ENCODE measurements around the gene LMNTD1. TPM values are rescaled to one million over a fixed set of nuclear protein-coding genes. Genes with fewer than 3 reads are reported as not detected.
"Not testable (repeated sequence)": the region's sequence is repeated elsewhere in the genome, so short reads cannot be mapped to it uniquely, and the experiment has no call there.

Gene LMNTD1
- polyA plus RNA-seq, 3 donors: not detected

DNA sequence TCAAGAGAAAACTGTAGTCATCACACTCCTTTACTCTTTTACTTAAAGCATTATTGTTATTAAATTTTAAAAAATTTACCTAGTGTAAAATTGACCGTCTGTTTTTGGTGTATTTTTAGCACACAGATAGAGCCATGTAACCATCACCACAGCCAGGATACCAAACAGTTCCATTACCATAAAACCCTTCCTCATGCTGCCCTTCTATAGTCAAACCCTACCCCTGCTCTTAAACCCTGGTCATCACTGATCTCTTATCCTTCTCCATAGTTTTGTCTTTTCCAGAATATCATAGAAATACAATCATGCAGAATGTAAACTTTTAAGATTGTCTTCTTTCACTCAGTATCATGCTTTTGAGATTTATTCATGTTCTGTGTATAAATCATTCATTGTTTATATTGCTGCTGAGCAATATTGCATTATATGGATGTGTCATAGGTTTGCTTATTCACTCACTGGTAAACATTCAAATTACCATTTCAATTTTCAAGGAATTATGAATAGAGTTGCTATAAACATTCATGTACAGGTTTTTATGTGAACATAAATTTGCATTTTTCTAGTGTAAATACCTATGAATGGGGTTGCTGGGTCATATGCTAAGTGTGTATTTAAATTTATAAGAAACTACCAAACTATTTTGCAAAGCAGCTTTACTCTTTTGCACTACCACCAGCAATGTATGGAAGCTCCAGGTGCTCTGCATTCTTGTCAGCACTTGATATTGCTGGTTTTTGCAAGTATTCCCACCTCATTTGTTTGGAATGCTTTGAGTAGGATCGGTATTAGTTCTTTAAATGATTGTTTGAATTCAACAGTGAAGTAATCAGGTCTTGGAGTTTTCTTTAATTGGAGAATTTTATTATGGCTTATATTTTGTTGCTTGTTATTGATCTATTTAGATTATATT, 125.5 kb downstream of the LMNTD1 start:
- Mint-ChIP-seq H3K27me3 (ENCODE audit: low read depth in 3 of 3) (no peaks in the 10 kb centered on the region), H3K4me1 (no peaks in the 10 kb centered on the region), H3K4me3 (no peak overlapping the region), H3K9me3 (peaks cover 0 to 3% (median 0%) of the 10 kb centered on the region in 7 donors), H3K27ac (no peak overlapping the region), H3K36me3 (no peaks in the 10 kb centered on the region)
- TF ChIP-seq, protein P1, sequence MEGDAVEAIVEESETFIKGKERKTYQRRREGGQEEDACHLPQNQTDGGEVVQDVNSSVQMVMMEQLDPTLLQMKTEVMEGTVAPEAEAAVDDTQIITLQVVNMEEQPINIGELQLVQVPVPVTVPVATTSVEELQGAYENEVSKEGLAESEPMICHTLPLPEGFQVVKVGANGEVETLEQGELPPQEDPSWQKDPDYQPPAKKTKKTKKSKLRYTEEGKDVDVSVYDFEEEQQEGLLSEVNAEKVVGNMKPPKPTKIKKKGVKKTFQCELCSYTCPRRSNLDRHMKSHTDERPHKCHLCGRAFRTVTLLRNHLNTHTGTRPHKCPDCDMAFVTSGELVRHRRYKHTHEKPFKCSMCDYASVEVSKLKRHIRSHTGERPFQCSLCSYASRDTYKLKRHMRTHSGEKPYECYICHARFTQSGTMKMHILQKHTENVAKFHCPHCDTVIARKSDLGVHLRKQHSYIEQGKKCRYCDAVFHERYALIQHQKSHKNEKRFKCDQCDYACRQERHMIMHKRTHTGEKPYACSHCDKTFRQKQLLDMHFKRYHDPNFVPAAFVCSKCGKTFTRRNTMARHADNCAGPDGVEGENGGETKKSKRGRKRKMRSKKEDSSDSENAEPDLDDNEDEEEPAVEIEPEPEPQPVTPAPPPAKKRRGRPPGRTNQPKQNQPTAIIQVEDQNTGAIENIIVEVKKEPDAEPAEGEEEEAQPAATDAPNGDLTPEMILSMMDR (IDR thresholded peaks at IDR 0.05): no peak
- no peak for DNase-seq
- no peak overlapping the region for H3K27ac ChIP-seq (ENCODE audit: low read depth in 1 of 2, low read length in 2 of 2)
- H3K4me1 ChIP-seq (ENCODE audit: control insufficient read depth in 1 of 2, insufficient read depth in 2 of 2, low read length in 2 of 2): no peaks in the 10 kb centered on the region
- no peaks in the 10 kb centered on the region for H3K36me3 ChIP-seq (replicated peaks in 1 of 2; ENCODE audit: control insufficient read depth in 1 of 2, insufficient read depth in 2 of 2, low read length in 2 of 2)
- H3K4me3 ChIP-seq (replicated peaks in 1 of 3; ENCODE audit: low read depth in 2 of 3, low read length in 3 of 3): no peak overlapping the region
- H4K20me1 ChIP-seq (ENCODE audit: insufficient read depth, low read length): no peaks in the 10 kb centered on the region
- H3K9me3 ChIP-seq (replicated peaks in 1 of 2; ENCODE audit: control insufficient read depth in 1 of 2, insufficient read depth in 1 of 2, low read length in 2 of 2): no peaks in the 10 kb centered on the region
- no peak overlapping the region for H3K9ac ChIP-seq (ENCODE audit: insufficient read depth, low read length, poor library complexity, severe bottlenecking)
- intact Hi-C loops (cut with micrococcal nuclease): no loop called here
- no peaks in the 10 kb centered on the region for H3K79me2 ChIP-seq (ENCODE audit: insufficient read depth, low read length)
- no peak overlapping the region for H2AFZ ChIP-seq (ENCODE audit: insufficient read depth, low read depth, low read length, poor library complexity, severe bottlenecking)
- H3K27me3 ChIP-seq (ENCODE audit: control insufficient read depth in 2 of 2, insufficient read depth in 2 of 2, low read length in 2 of 2): no peaks in the 10 kb centered on the region
- WGBS (ENCODE audit: insufficient coverage): 88% methylated on average over 1 of the region's 2 CpGs
- H3K4me2 ChIP-seq (replicated peaks; ENCODE audit: extremely low read depth, low read length, poor library complexity, severe bottlenecking): no peak overlapping the region

DNA sequence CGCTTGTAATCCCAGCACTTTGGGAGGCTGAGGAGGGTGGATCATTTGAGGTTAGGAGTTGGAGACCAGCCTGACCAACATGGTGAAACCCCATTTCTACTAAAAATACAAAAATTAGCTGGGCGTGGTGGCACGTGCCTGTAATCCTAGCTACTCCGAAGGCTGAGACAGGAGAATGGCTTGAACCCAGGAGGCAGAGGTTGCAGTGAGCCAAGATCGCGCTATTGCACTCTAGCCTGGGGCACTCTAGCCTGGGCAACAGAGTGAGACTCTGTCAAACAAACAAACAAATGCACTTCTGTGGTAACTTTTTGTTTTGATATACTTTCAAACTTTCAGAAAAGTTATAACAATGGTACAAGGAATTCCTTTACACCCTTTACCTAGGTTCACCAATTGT, 126.3 kb downstream of the LMNTD1 start:
- WGBS (ENCODE audit: insufficient coverage): 90% methylated on average over 5 of the region's 6 CpGs
- H3K36me3 ChIP-seq (replicated peaks in 1 of 2; ENCODE audit: control insufficient read depth in 1 of 2, insufficient read depth in 2 of 2, low read length in 2 of 2); H3K9me3 ChIP-seq (replicated peaks in 1 of 2; ENCODE audit: control insufficient read depth in 1 of 2, insufficient read depth in 1 of 2, low read length in 2 of 2); H4K20me1 ChIP-seq (ENCODE audit: insufficient read depth, low read length); intact Hi-C loops (cut with micrococcal nuclease); H3K4me1 Mint-ChIP-seq; H3K4me3 ChIP-seq (replicated peaks in 1 of 3; ENCODE audit: low read depth in 2 of 3, low read length in 3 of 3); H2AFZ ChIP-seq (ENCODE audit: insufficient read depth, low read depth, low read length, poor library complexity, severe bottlenecking); H3K27me3 Mint-ChIP-seq (ENCODE audit: low read depth in 3 of 3); H3K4me2 ChIP-seq (replicated peaks; ENCODE audit: extremely low read depth, low read length, poor library complexity, severe bottlenecking); H3K9ac ChIP-seq (ENCODE audit: insufficient read depth, low read length, poor library complexity, severe bottlenecking); H3K79me2 ChIP-seq (ENCODE audit: insufficient read depth, low read length); H3K27ac Mint-ChIP-seq; H3K4me1 ChIP-seq (ENCODE audit: control insufficient read depth in 1 of 2, insufficient read depth in 2 of 2, low read length in 2 of 2); H3K27ac ChIP-seq (ENCODE audit: low read depth in 1 of 2, low read length in 2 of 2); H3K27me3 ChIP-seq (ENCODE audit: control insufficient read depth in 2 of 2, insufficient read depth in 2 of 2, low read length in 2 of 2); H3K4me3 Mint-ChIP-seq; DNase-seq; H3K36me3 Mint-ChIP-seq; H3K9me3 Mint-ChIP-seq: not testable (repeated sequence)

Small RNA genes lying within 50 kb of the gene (small RNA-seq; reads per million reads assigned to genes)
- gene TUBB4BP1 (ENCODE audit: insufficient read length, low read depth): not detected

Measured in CD14-positive monocyte (primary cell).